PC-3 (cell line): Measurements from ENCODE around the gene KCNK18. TPM values are rescaled to one million over a fixed set of nuclear protein-coding genes. Genes with fewer than 3 reads are reported as not detected.

ENCODE experiments used
- ATAC-seq: fragments of 200-7000 bp; cut with Tn5 transposase; 2 replicates; pipeline ENCODE4 v1.9.1; 2020; ENCODE audit warnings: mild to moderate bottlenecking, moderate library complexity
- BruUV-seq: library from RNA; stranded (reverse); fragments of 400-500 nt; replicated peaks from 2 replicates; lab custom pipeline; 2021; lab: Mats Ljungman, UMichigan
- CTCF ChIA-PET: fragments of 300-600 bp; sonication (Branson Sonifier 250); formaldehyde crosslinking; loops from one replicate; lab custom pipeline; 2022; ENCODE audit warnings: antibody characterized with exemption; lab: Charles Lee
- POLR2A ChIA-PET: fragments of 300-600 bp; sonication (Branson Sonifier 250); formaldehyde crosslinking; loops from one replicate; lab custom pipeline; 2022; ENCODE audit warnings: antibody characterized with exemption; ENCODE audit not compliant: unreplicated experiment; lab: Charles Lee
- DNase-seq: peaks from one replicate; pipeline ENCODE4 v3.0.0-alpha.2; 2015
- H2AFZ ChIP-seq: fragments of 300-600 bp; sonication (generic); 2 replicates; pipeline ENCODE4 v1.6.0; 2016; ENCODE audit warnings: antibody characterized with exemption, low read length
- H3F3A ChIP-seq: fragments of 300-600 bp; sonication (generic); one replicate; pipeline ENCODE4 v1.6.0; 2017; ENCODE audit warnings: antibody characterized with exemption, low read length, control low read depth, mild to moderate bottlenecking; ENCODE audit not compliant: unreplicated experiment
- H3K27ac ChIP-seq: fragments of 300-600 bp; sonication (generic); 2 replicates; pipeline ENCODE4 v1.5.1; 2016; ENCODE audit warnings: mild to moderate bottlenecking, low read length
- H3K27me3 ChIP-seq: fragments of 300-600 bp; sonication (generic); 2 replicates; pipeline ENCODE4 v1.6.1; 2016; ENCODE audit warnings: low read length, mixed read lengths
- H3K36me3 ChIP-seq: fragments of 300-600 bp; sonication (generic); 2 replicates; pipeline ENCODE4 v1.6.1; 2016; ENCODE audit warnings: low read depth, mixed run types, low read length, mixed read lengths
- H3K4me1 ChIP-seq: fragments of 300-600 bp; sonication (generic); 2 replicates; pipeline ENCODE4 v1.5.1; 2016; ENCODE audit warnings: low read length; ENCODE audit not compliant: insufficient read depth
- H3K4me2 ChIP-seq: fragments of 300-600 bp; sonication (generic); 2 replicates; pipeline ENCODE4 v1.6.0; 2016; ENCODE audit warnings: low read length
- H3K4me3 ChIP-seq: fragments of 300-600 bp; sonication (generic); 2 replicates; pipeline ENCODE4 v1.5.1; 2016; ENCODE audit warnings: mild to moderate bottlenecking, low read length, mixed read lengths
- H3K79me2 ChIP-seq: fragments of 300-600 bp; sonication (generic); 2 replicates; pipeline ENCODE4 v1.6.1; 2017; ENCODE audit warnings: low read length, mixed read lengths
- H3K9ac ChIP-seq: fragments of 300-600 bp; sonication (generic); 2 replicates; pipeline ENCODE4 v1.6.0; 2016; ENCODE audit warnings: mild to moderate bottlenecking, low read length
- H3K9me2 ChIP-seq: fragments of 300-600 bp; sonication (generic); replicated peaks from 2 replicates; pipeline ENCODE4 v1.6.1; 2016; ENCODE audit warnings: mixed run types, low read length, mixed read lengths
- H3K9me3 ChIP-seq: fragments of 300-600 bp; sonication (generic); 2 replicates; pipeline ENCODE4 v1.6.1; 2016; ENCODE audit warnings: low read length, mixed read lengths
- H4K20me1 ChIP-seq: fragments of 300-600 bp; sonication (generic); 2 replicates; pipeline ENCODE4 v1.6.1; 2016; ENCODE audit warnings: low read length, mixed read lengths
- EZH2 ChIP-seq: fragments of 300-600 bp; sonication (generic); IDR thresholded peaks from one replicate; pipeline ENCODE4 v1.6.1; 2017; ENCODE audit warnings: antibody characterized with exemption, mild to moderate bottlenecking, low read length; ENCODE audit not compliant: unreplicated experiment
- EZH2phosphoT487 ChIP-seq: fragments of 300-600 bp; sonication (generic); IDR thresholded peaks from 2 replicates; pipeline ENCODE4 v1.6.1; 2018; ENCODE audit warnings: mild to moderate bottlenecking, antibody characterized with exemption, low read length, borderline replicate concordance
- intact Hi-C: fragments of 100-400 bp; cut with micrococcal nuclease; formaldehyde crosslinking; loops from 2 replicates; pipeline ENCODE4 v1.9.0; 2023
- total RNA-seq: library from RNA; depleted of rRNA; stranded (reverse); fragments of >200 nt; gene quantifications from 2 replicates; pipeline ENCODE4 v1.2.3, GENCODE V29; 2014
- TF ChIP-seq, protein P1 (sequence below): fragments of 300-600 bp; sonication (generic); conservative IDR thresholded peaks from 2 replicates; pipeline ENCODE4 v1.5.1; 2017; ENCODE audit warnings: antibody characterized with exemption, low read depth, mild to moderate bottlenecking, low read length

The KCNK18 gene
- total RNA-seq, 1 experiment from 2014 or later = not detected

DNA sequence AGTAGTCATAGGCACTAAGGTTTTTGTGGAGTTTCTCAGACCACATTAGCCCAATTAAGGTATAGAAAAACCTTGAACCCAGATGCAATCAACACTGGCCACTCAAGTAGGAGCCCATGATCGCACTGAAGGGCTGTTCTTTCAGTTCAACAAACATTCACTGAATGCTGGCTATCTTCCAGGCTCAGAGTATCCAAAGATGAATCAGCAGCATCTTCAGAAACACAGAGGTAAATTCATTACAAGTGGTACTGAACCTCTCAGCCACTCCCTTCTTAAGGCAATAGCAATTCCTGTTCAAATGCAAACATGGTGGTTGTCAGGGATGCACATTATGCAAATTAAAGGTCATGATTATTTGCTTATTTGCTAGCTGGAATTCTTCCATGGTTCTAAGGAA lies 17.1 kb downstream of the KCNK18 start:
- TF ChIP-seq EZH2phosphoT487 = no peak
- TF ChIP-seq, protein P1, sequence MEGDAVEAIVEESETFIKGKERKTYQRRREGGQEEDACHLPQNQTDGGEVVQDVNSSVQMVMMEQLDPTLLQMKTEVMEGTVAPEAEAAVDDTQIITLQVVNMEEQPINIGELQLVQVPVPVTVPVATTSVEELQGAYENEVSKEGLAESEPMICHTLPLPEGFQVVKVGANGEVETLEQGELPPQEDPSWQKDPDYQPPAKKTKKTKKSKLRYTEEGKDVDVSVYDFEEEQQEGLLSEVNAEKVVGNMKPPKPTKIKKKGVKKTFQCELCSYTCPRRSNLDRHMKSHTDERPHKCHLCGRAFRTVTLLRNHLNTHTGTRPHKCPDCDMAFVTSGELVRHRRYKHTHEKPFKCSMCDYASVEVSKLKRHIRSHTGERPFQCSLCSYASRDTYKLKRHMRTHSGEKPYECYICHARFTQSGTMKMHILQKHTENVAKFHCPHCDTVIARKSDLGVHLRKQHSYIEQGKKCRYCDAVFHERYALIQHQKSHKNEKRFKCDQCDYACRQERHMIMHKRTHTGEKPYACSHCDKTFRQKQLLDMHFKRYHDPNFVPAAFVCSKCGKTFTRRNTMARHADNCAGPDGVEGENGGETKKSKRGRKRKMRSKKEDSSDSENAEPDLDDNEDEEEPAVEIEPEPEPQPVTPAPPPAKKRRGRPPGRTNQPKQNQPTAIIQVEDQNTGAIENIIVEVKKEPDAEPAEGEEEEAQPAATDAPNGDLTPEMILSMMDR = no peak
- no peak for TF ChIP-seq EZH2
- H3K9me2 ChIP-seq = no peaks in the 10 kb centered on the region
- no peak for ATAC-seq
- H4K20me1 ChIP-seq = no peaks in the 10 kb centered on the region
- H3K36me3 ChIP-seq = no peaks in the 10 kb centered on the region
- H3F3A ChIP-seq = no peaks in the 10 kb centered on the region
- no peak overlapping the region for H3K4me3 ChIP-seq
- no peak overlapping the region for H2AFZ ChIP-seq
- intact Hi-C loops = no loop called here
- no peak overlapping the region for H3K9ac ChIP-seq
- DNase-seq = peak; percentile 60
- no peak overlapping the region for H3K27ac ChIP-seq
- BruUV-seq = no TSS peak
- ChIA-PET CTCF (no interaction called here), POLR2A (interaction anchor here (0.6 kb wide), 1 partner anchor 131 kb away, joined by 3 read pairs; no protein-coding TSS in a partner anchor)
- H3K27me3 ChIP-seq = peaks cover 6% of the 10 kb centered on the region; the same call in 1 of the 2 replicates
- H3K4me1 ChIP-seq = no peaks in the 10 kb centered on the region
- no peaks in the 10 kb centered on the region for H3K79me2 ChIP-seq
- H3K4me2 ChIP-seq = no peak overlapping the region
- no peaks in the 10 kb centered on the region for H3K9me3 ChIP-seq

DNA sequence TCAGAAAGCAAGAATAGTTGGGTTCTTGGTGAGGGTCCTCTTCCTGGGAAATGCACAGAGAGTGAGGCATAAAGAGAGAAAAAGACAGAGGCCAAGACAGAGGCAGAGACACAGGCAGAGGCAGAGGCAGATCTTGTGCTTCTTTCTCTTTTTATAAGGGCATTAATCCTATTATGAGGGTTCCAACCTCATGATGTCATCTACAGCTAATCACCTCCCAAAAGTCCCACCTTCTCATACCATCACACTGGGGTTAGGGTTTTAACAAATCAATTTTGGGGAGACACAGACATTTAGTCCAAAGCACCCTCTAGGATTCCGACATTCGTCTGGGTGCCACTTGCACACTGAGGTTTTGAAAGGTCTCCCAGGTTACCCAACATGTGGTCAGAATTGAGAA lies 17.8 kb downstream of the KCNK18 start:
- Histone ChIP-seq H2AFZ (no peak overlapping the region), H3K4me1 (no peaks in the 10 kb centered on the region), H3K79me2 (no peaks in the 10 kb centered on the region), H3K4me3 (no peak overlapping the region), H3K36me3 (no peaks in the 10 kb centered on the region), H3K9me3 (no peaks in the 10 kb centered on the region), H3K9me2 (no peaks in the 10 kb centered on the region), H3K9ac (no peak overlapping the region), H4K20me1 (no peaks in the 10 kb centered on the region), H3K27me3 (0 out of 2 replicates have a peak, but pooled peaks cover under 1% of the 10 kb centered on the region), H3K4me2 (no peak overlapping the region), H3F3A (no peaks in the 10 kb centered on the region), H3K27ac (no peak overlapping the region)
- BruUV-seq = no TSS peak
- no peak for TF ChIP-seq EZH2phosphoT487
- no peak for TF ChIP-seq EZH2
- TF ChIP-seq, protein P1 = no peak
- POLR2A ChIA-PET = interaction anchor here (0.6 kb wide), 1 partner anchor 130 kb away, joined by 3 read pairs; no protein-coding TSS in a partner anchor
- CTCF ChIA-PET = no interaction called here
- intact Hi-C loops = no loop called here
- ATAC-seq (no peak), DNase-seq (no peak)

DNA sequence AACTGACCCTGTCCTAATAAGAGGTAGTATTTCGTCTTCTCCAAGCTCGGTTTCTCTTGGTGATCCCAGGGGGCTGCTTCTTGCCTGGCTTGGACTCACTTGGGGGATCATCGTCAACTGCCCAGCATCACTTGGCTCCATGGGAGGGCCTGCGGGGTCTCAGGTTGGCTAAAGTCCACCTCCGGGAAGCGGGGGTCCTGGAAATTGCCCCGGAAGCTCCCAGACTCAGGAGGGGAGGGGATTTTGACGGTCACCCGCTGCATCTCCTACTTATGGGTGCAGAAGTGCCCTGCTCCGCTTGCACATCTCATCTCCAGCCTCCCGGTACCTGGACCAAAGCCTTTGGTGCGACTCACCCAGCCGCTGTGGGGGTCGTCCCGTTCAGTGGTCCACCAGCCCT lies 18.7 kb downstream of the KCNK18 start:
- no peaks in the 10 kb centered on the region for H3K27me3 ChIP-seq
- peak overlapping the region; percentile 94 for H3K4me2 ChIP-seq
- ChIA-PET CTCF (interaction anchor here (0.5 to 1.9 kb wide), 3 partner anchors 17 to 103 kb away, joined by 3 to 26 read pairs (median 3); no protein-coding TSS in a partner anchor), POLR2A (no interaction called here)
- no peaks in the 10 kb centered on the region for H4K20me1 ChIP-seq
- H3K9ac ChIP-seq = no peak overlapping the region
- TF ChIP-seq EZH2phosphoT487 = no peak
- TF ChIP-seq EZH2 = no peak
- TF ChIP-seq, protein P1 = no peak
- H3F3A ChIP-seq = no peaks in the 10 kb centered on the region
- no peaks in the 10 kb centered on the region for H3K9me2 ChIP-seq
- no peaks in the 10 kb centered on the region for H3K79me2 ChIP-seq
- H3K27ac ChIP-seq = no peak overlapping the region
- no peaks in the 10 kb centered on the region for H3K9me3 ChIP-seq
- no peaks in the 10 kb centered on the region for H3K36me3 ChIP-seq
- no TSS peak for BruUV-seq
- ATAC-seq (no peak), DNase-seq (no peak)
- intact Hi-C loops = loop anchor here (2.0 kb wide), 1 partner anchor 263 kb away; no protein-coding TSS in a partner anchor
- H3K4me3 ChIP-seq = no peak overlapping the region
- no peak overlapping the region for H2AFZ ChIP-seq
- peaks cover 4% of the 10 kb centered on the region; the same call in 1 of the 2 replicates for H3K4me1 ChIP-seq
